OCI-LY1 (cell line): ENCODE measurements around the gene MRPL10.

Experiments used
- H2AFZ ChIP-seq: fragments of 200-600 bp; sonication (generic), shearing (Covaris generic); 2 replicates; pipeline ENCODE4 v1.6.0; 2014; ENCODE audit warnings: antibody characterized with exemption, mild to moderate bottlenecking, low read length
- H3F3A ChIP-seq: fragments of 200-600 bp; sonication (generic), shearing (Covaris generic); 2 replicates; pipeline ENCODE4 v1.6.0; 2014; ENCODE audit warnings: mild to moderate bottlenecking, antibody characterized with exemption, low read length, moderate library complexity; ENCODE audit not compliant: insufficient read depth
- H3K27ac ChIP-seq: fragments of 200-600 bp; sonication (generic); 2 replicates; pipeline ENCODE4 v1.5.1; 2014; ENCODE audit warnings: low read length, mixed run types, mild to moderate bottlenecking, low read depth; ENCODE audit not compliant: poor library complexity, severe bottlenecking
- H3K27me3 ChIP-seq: fragments of 200-600 bp; sonication (generic); 2 replicates; pipeline ENCODE4 v1.6.0; 2014; ENCODE audit warnings: antibody characterized with exemption, mild to moderate bottlenecking, low read length, moderate library complexity; ENCODE audit not compliant: insufficient read depth
- H3K36me3 ChIP-seq: fragments of 200-600 bp; sonication (generic); 2 replicates; pipeline ENCODE4 v1.6.1; 2014; ENCODE audit warnings: mild to moderate bottlenecking, antibody characterized with exemption, low read length, moderate library complexity, mixed read lengths; ENCODE audit not compliant: insufficient read depth
- H3K4me1 ChIP-seq: fragments of 200-600 bp; sonication (generic); 2 replicates; pipeline ENCODE4 v1.5.1; 2014; ENCODE audit warnings: mild to moderate bottlenecking, low read length, moderate library complexity; ENCODE audit not compliant: insufficient read depth, severe bottlenecking
- H3K4me2 ChIP-seq: fragments of 200-600 bp; sonication (generic), shearing (Covaris generic); 2 replicates; pipeline ENCODE4 v1.6.1; 2014; ENCODE audit warnings: low read length
- H3K4me3 ChIP-seq: fragments of 200-600 bp; sonication (generic); 2 replicates; pipeline ENCODE4 v1.5.1; 2014; ENCODE audit warnings: low read length, low read depth, mild to moderate bottlenecking, mixed read lengths; ENCODE audit not compliant: poor library complexity, severe bottlenecking
- H3K79me2 ChIP-seq: fragments of 200-600 bp; shearing (Covaris generic); 2 replicates; pipeline ENCODE4 v1.6.1; 2016; ENCODE audit warnings: mixed run types, low read length, mixed read lengths; ENCODE audit not compliant: insufficient read depth
- H3K9ac ChIP-seq: fragments of 200-600 bp; sonication (generic), shearing (Covaris generic); 2 replicates; pipeline ENCODE4 v1.6.1; 2014; ENCODE audit warnings: mild to moderate bottlenecking, low read length, mixed read lengths
- H3K9me2 ChIP-seq: fragments of 200-600 bp; sonication (generic), shearing (Covaris generic); 2 replicates; pipeline ENCODE4 v1.6.1; 2014; ENCODE audit warnings: low read depth, mild to moderate bottlenecking, low read length, mixed read lengths
- H3K9me3 ChIP-seq: fragments of 200-600 bp; shearing (Covaris generic); 2 replicates; pipeline ENCODE4 v1.6.1; 2014; ENCODE audit warnings: low read length, mixed read lengths
- H4K20me1 ChIP-seq: fragments of 200-600 bp; sonication (generic), shearing (Covaris generic); 2 replicates; pipeline ENCODE4 v1.6.0; 2016; ENCODE audit warnings: mild to moderate bottlenecking, low read length; ENCODE audit not compliant: insufficient read depth
- EZH2 ChIP-seq: fragments of 200-600 bp; sonication (generic), shearing (Covaris generic); IDR thresholded peaks from 2 replicates; pipeline ENCODE4 v1.8.0; 2017; ENCODE audit warnings: borderline replicate concordance, mixed run types, mild to moderate bottlenecking, antibody characterized with exemption, low read length, moderate library complexity, mixed read lengths
- TF ChIP-seq, protein P1 (sequence below): fragments of 200-600 bp; sonication (generic), shearing (Covaris generic); IDR thresholded peaks from 2 replicates; pipeline ENCODE4 v1.5.1; 2017; ENCODE audit warnings: mild to moderate bottlenecking, antibody characterized with exemption, low read length, moderate library complexity, mixed read lengths

Gene MRPL10

DNA sequence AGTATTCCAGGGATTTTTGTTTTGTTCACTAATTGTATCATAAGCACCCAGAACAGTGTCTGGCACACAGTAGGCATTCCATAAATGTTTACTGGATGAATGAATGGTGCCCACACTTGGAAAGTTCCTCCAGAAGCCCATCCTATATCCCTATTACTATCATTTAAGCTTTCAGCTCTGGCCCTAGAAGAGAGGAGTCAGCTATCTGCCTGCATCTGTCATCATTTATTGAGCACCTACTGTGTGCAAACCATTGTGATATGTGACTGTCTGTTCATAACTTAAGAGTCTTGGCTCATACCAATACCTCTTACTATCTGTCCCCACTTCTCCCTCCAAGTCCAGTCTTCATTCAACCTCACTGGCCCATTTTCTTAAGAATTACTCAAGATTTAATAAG, 39.7 kb upstream of the MRPL10 start:
- no peaks in the 10 kb centered on the region for H3F3A ChIP-seq
- H3K27me3 ChIP-seq: peaks cover 10% of the 10 kb centered on the region
- no peak overlapping the region for H3K4me2 ChIP-seq
- no peaks in the 10 kb centered on the region for H4K20me1 ChIP-seq
- no peaks in the 10 kb centered on the region for H3K9me2 ChIP-seq
- H3K9ac ChIP-seq: no peak overlapping the region
- H3K9me3 ChIP-seq: no peaks in the 10 kb centered on the region
- no peak overlapping the region for H3K4me3 ChIP-seq
- no peaks in the 10 kb centered on the region for H3K36me3 ChIP-seq
- H3K27ac ChIP-seq: no peak overlapping the region
- no peak for TF ChIP-seq EZH2
- TF ChIP-seq, protein P1, sequence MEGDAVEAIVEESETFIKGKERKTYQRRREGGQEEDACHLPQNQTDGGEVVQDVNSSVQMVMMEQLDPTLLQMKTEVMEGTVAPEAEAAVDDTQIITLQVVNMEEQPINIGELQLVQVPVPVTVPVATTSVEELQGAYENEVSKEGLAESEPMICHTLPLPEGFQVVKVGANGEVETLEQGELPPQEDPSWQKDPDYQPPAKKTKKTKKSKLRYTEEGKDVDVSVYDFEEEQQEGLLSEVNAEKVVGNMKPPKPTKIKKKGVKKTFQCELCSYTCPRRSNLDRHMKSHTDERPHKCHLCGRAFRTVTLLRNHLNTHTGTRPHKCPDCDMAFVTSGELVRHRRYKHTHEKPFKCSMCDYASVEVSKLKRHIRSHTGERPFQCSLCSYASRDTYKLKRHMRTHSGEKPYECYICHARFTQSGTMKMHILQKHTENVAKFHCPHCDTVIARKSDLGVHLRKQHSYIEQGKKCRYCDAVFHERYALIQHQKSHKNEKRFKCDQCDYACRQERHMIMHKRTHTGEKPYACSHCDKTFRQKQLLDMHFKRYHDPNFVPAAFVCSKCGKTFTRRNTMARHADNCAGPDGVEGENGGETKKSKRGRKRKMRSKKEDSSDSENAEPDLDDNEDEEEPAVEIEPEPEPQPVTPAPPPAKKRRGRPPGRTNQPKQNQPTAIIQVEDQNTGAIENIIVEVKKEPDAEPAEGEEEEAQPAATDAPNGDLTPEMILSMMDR: no peak
- no peaks in the 10 kb centered on the region for H3K4me1 ChIP-seq
- H2AFZ ChIP-seq: no peak overlapping the region
- H3K79me2 ChIP-seq: no peaks in the 10 kb centered on the region

DNA sequence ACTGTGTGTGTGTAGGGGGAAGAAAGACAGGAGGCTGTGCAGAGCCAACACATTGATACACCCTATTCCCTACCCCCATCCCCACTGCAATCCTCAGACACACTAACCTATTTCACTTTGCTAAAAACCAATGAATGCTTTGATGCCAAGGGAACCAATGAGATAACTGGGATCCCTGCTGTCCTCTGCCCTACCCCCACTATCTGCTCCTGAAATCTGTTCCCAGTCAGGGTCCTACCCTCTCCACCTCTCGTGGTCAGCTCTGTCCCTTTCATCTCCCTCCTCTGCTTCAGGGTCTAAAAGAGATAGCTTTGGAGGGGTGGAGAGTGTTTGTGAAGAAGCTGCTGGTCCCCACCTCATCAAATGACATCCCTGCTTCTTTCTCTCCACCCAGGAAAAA, 38.7 kb upstream of the MRPL10 start:
- Histone ChIP-seq H3K27ac (no peak overlapping the region), H3K9me3 (no peaks in the 10 kb centered on the region), H4K20me1 (no peaks in the 10 kb centered on the region), H3K36me3 (no peaks in the 10 kb centered on the region), H3K4me3 (no peak overlapping the region), H2AFZ (no peak overlapping the region), H3K9ac (no peak overlapping the region), H3K9me2 (no peaks in the 10 kb centered on the region), H3K27me3 (peaks cover 10% of the 10 kb centered on the region), H3F3A (no peaks in the 10 kb centered on the region), H3K4me2 (no peak overlapping the region), H3K79me2 (no peaks in the 10 kb centered on the region), H3K4me1 (no peaks in the 10 kb centered on the region)
- no peak for TF ChIP-seq EZH2
- TF ChIP-seq, protein P1: no peak

DNA sequence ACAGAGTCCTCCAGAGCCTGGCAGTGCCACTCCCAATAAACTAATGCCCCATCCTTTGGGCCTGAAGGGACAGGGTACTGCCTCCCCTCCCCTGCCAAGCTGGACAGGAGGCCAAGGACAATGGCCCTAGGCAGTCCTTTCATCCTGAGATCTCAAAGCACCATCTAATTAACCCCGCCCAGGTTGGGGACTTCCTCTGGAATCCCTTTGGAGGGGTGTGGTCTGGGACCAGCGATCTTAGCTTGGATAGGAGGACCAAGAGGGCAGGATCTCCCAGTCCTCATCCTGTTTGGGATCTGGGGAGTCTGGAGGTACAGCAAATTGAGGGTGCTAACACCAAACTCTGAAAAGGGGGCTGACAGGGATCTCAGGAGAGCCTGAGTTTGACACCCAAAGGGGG, 37.8 kb upstream of the MRPL10 start:
- H3K36me3 ChIP-seq: no peaks in the 10 kb centered on the region
- no peak overlapping the region for H2AFZ ChIP-seq
- no peaks in the 10 kb centered on the region for H4K20me1 ChIP-seq
- H3K27me3 ChIP-seq: peaks cover 10% of the 10 kb centered on the region
- H3K79me2 ChIP-seq: no peaks in the 10 kb centered on the region
- no peak overlapping the region for H3K4me2 ChIP-seq
- no peaks in the 10 kb centered on the region for H3K9me3 ChIP-seq
- H3K27ac ChIP-seq: no peak overlapping the region
- no peaks in the 10 kb centered on the region for H3F3A ChIP-seq
- no peaks in the 10 kb centered on the region for H3K4me1 ChIP-seq
- no peaks in the 10 kb centered on the region for H3K9me2 ChIP-seq
- no peak overlapping the region for H3K4me3 ChIP-seq
- no peak for TF ChIP-seq EZH2
- TF ChIP-seq, protein P1: no peak
- H3K9ac ChIP-seq: no peak overlapping the region
